ENCODE measurements around the gene ALPL.

ALPL gene

GRCh38 chr1:21507511-21508270 is 1.5 kb upstream of the ALPL start:
- TF ChIP-seq CTCF (IDR thresholded peaks at IDR 0.05; ENCODE audit: insufficient read depth, low read length, poor library complexity, severe bottlenecking) (no peak), EZH2phosphoT487 (conservative IDR thresholded peaks at IDR 0.05; ENCODE audit: low read length) (no peak)
- no peaks in the 10 kb centered on the region for H3K9me3 ChIP-seq (ENCODE audit: insufficient read depth, low read length)

GRCh38 chr1:21508580-21509350 is 458 bp upstream of the ALPL start:
- Histone ChIP-seq H2AFZ (ENCODE audit: low read depth, low read length, severe bottlenecking) (peak overlapping the region; percentile 80), H3K27me3 (ENCODE audit: low read length) (no peaks in the 10 kb centered on the region), H3K4me2 (ENCODE audit: low read depth, low read length, poor library complexity, severe bottlenecking) (peak overlapping the region; percentile 50), H3K36me3 (ENCODE audit: low read length) (no peaks in the 10 kb centered on the region), H3K4me3 (ENCODE audit: insufficient read depth, low read length, poor library complexity, severe bottlenecking) (no peak overlapping the region), H3K79me2 (ENCODE audit: insufficient read depth, low read length) (peaks cover 16% of the 10 kb centered on the region), H4K20me1 (ENCODE audit: low read depth, low read length) (no peaks in the 10 kb centered on the region), H3K9me3 (ENCODE audit: insufficient read depth, low read length) (no peaks in the 10 kb centered on the region), H3K9me2 (replicated peaks; ENCODE audit: insufficient read depth, low read length) (no peaks in the 10 kb centered on the region), H3F3A (ENCODE audit: insufficient read depth) (peaks cover 8% of the 10 kb centered on the region), H3K9ac (ENCODE audit: low read length) (peak overlapping the region; percentile 37; the same call in 1 of the 2 replicates), H3K27ac (ENCODE audit: low read depth, low read length) (no peak overlapping the region)
- TF ChIP-seq CTCF (IDR thresholded peaks at IDR 0.05; ENCODE audit: insufficient read depth, low read length, poor library complexity, severe bottlenecking) (no peak), EZH2phosphoT487 (conservative IDR thresholded peaks at IDR 0.05; ENCODE audit: low read length) (no peak)

More at GRCh38 chr1:21507511-21508270, 1.5 kb upstream of the ALPL start:
- H3K36me3 ChIP-seq (ENCODE audit: low read length) = no peaks in the 10 kb centered on the region
- no peak overlapping the region for H3K4me3 ChIP-seq (ENCODE audit: insufficient read depth, low read length, poor library complexity, severe bottlenecking)
- H3K4me2 ChIP-seq (ENCODE audit: low read depth, low read length, poor library complexity, severe bottlenecking) = no peak overlapping the region
- H3K79me2 ChIP-seq (ENCODE audit: insufficient read depth, low read length) = peaks cover 16% of the 10 kb centered on the region
- no peak overlapping the region for H3K9ac ChIP-seq (ENCODE audit: low read length)
- no peak overlapping the region for H2AFZ ChIP-seq (ENCODE audit: low read depth, low read length, severe bottlenecking)
- no peaks in the 10 kb centered on the region for H3K27me3 ChIP-seq (ENCODE audit: low read length)
- H3F3A ChIP-seq (ENCODE audit: insufficient read depth) = no peaks in the 10 kb centered on the region
- no peaks in the 10 kb centered on the region for H4K20me1 ChIP-seq (ENCODE audit: low read depth, low read length)
- no peak overlapping the region for H3K27ac ChIP-seq (ENCODE audit: low read depth, low read length)
- no peaks in the 10 kb centered on the region for H3K9me2 ChIP-seq (replicated peaks; ENCODE audit: insufficient read depth, low read length)

GRCh38 chr1:21510113-21510493 is 880 bp downstream of the ALPL start:
- H3K27ac ChIP-seq (ENCODE audit: low read depth, low read length) = peak overlapping the region; percentile 98
- H3K9me3 ChIP-seq (ENCODE audit: insufficient read depth, low read length) = no peaks in the 10 kb centered on the region
- TF ChIP-seq CTCF (IDR thresholded peaks at IDR 0.05; ENCODE audit: insufficient read depth, low read length, poor library complexity, severe bottlenecking) (no peak), EZH2phosphoT487 (conservative IDR thresholded peaks at IDR 0.05; ENCODE audit: low read length) (no peak)
- no peak overlapping the region for H2AFZ ChIP-seq (ENCODE audit: low read depth, low read length, severe bottlenecking)
- H3K79me2 ChIP-seq (ENCODE audit: insufficient read depth, low read length) = peaks cover 16% of the 10 kb centered on the region
- peaks cover 20% of the 10 kb centered on the region for H3F3A ChIP-seq (ENCODE audit: insufficient read depth)
- no peaks in the 10 kb centered on the region for H3K9me2 ChIP-seq (replicated peaks; ENCODE audit: insufficient read depth, low read length)
- peak overlapping the region; percentile 65 for H3K4me2 ChIP-seq (ENCODE audit: low read depth, low read length, poor library complexity, severe bottlenecking)
- peak overlapping the region; percentile 59 for H3K9ac ChIP-seq (ENCODE audit: low read length)
- H3K36me3 ChIP-seq (ENCODE audit: low read length) = no peaks in the 10 kb centered on the region
- H4K20me1 ChIP-seq (ENCODE audit: low read depth, low read length) = no peaks in the 10 kb centered on the region
- peak overlapping the region; percentile 50 for H3K4me3 ChIP-seq (ENCODE audit: insufficient read depth, low read length, poor library complexity, severe bottlenecking)
- no peaks in the 10 kb centered on the region for H3K27me3 ChIP-seq (ENCODE audit: low read length)
